Neural progenitor cell (in vitro differentiated cells): ENCODE measurements around the gene UTP11.

Source experiments
- EZH2 ChIP-seq: fragments of 200-600 bp; sonication (generic); IDR thresholded peaks from 2 replicates; pipeline ENCODE4 v1.6.1; 2017; ENCODE audit warnings: antibody characterized with exemption, mild to moderate bottlenecking, moderate library complexity
- EZH2phosphoT487 ChIP-seq: fragments of 200-600 bp; sonication (generic); IDR thresholded peaks from 2 replicates; pipeline ENCODE4 v1.6.1; 2017; ENCODE audit warnings: antibody characterized with exemption
- TF ChIP-seq, protein P1 (sequence below): fragments of 200-600 bp; sonication (generic); IDR thresholded peaks from 2 replicates; pipeline ENCODE4 v1.5.1; 2017; ENCODE audit warnings: antibody characterized with exemption, mild to moderate bottlenecking

DNA sequence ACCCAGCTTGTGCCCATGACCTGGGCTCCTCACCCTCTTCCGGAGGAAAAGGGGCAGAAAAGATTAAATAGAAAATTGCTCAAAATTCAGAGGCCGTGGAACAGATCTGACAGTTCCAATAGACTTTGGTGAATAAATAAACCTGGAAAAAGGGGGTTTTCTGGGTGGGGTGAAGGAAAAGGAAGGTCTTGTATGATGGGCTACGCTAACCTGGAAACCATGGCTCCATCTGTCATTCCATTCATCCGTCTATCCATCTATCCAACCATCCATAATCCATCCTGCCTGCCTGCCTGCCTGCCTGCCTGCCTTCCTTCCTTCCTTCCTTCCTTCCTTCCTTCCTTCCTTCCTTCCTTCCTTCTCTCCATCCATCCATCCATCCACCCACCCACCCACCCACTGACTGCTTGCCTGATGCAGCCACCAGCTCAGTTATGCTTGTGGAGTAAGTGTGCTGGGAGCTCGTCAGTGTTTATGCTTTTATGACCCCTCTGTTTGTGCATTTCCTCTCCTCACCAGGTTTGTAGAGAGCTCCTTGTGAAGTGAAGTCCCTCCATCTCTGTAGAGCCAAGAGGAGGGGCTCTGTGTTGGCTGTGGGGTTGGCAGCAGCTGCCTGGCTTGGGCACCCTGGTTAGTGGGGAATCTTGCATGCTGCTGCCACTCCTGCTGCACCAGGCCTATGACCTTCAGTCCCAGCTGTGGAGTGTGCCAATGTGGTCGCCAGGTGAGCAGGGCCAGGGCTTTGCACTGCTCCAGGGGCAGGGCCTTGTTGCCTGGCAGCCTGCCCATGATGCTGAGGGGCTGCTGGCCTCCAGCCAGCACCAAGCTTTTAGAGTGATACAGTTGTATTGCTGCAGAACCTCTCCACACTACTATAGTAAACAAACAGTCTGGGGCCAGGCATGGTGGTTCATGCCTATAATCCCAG lies 50.1 kb downstream of the UTP11 start:
- TF ChIP-seq, protein P1, sequence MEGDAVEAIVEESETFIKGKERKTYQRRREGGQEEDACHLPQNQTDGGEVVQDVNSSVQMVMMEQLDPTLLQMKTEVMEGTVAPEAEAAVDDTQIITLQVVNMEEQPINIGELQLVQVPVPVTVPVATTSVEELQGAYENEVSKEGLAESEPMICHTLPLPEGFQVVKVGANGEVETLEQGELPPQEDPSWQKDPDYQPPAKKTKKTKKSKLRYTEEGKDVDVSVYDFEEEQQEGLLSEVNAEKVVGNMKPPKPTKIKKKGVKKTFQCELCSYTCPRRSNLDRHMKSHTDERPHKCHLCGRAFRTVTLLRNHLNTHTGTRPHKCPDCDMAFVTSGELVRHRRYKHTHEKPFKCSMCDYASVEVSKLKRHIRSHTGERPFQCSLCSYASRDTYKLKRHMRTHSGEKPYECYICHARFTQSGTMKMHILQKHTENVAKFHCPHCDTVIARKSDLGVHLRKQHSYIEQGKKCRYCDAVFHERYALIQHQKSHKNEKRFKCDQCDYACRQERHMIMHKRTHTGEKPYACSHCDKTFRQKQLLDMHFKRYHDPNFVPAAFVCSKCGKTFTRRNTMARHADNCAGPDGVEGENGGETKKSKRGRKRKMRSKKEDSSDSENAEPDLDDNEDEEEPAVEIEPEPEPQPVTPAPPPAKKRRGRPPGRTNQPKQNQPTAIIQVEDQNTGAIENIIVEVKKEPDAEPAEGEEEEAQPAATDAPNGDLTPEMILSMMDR = no peak
- no peak for TF ChIP-seq EZH2
- TF ChIP-seq EZH2phosphoT487 = no peak
